Endothelial cell of umbilical vein (primary cell): ENCODE measurements around the gene INTS2. TPM values are rescaled to one million over a fixed set of nuclear protein-coding genes. Genes with fewer than 3 reads are reported as not detected.
A peak's percentile ranks its signal among the peaks of the same experiment; 100 is the strongest.

Experiments
- BruUV-seq: library from RNA; stranded (reverse); fragments of 400-500 nt; replicated peaks from 2 replicates; lab custom pipeline; 2021; lab: Mats Ljungman, UMichigan
- CTCF ChIA-PET: fragments of 300-600, 350-600 bp; sonication (Branson Sonifier 250); formaldehyde crosslinking; loops from one replicate; lab custom pipeline; 2021; ENCODE audit warnings: antibody characterized with exemption, inconsistent platforms; lab: Charles Lee
- POLR2A ChIA-PET: fragments of 300-600, 350-600 bp; sonication (Branson Sonifier 250); formaldehyde crosslinking; loops from one replicate; lab custom pipeline; 2021; ENCODE audit warnings: antibody characterized with exemption, inconsistent platforms; lab: Charles Lee
- DNase-seq: peaks from one replicate; pipeline ENCODE4 v3.0.0-alpha.2; 2011; ENCODE audit warnings: low read depth, low spot score
- FAIRE-seq: peaks from 2 replicates; lab custom pipeline; 2011; peaks lifted over from hg19 to GRCh38; lab: Jason Lieb, UNC
- H2AFZ ChIP-seq: 2 replicates; pipeline ENCODE4 v1.6.0; 2012; ENCODE audit warnings: low read depth, low read length, control low read depth, inconsistent platforms
- H3K27ac ChIP-seq: 2 replicates; pipeline ENCODE4 v1.5.1; 2011; ENCODE audit warnings: low read depth, mild to moderate bottlenecking, control low read depth, low read length, moderate library complexity; ENCODE audit not compliant: insufficient read depth
- H3K27me3 ChIP-seq, 2 experiments: 2 replicates each; pipeline versions ENCODE4 v1.6.0 to v1.6.1; 2011; ENCODE audit warnings: low read length in 2 of 2, mixed read lengths in 1 of 2; ENCODE audit not compliant: control insufficient read depth in 2 of 2, insufficient read depth in 2 of 2
- H3K36me3 ChIP-seq, 2 experiments: 2 replicates in 1 of 2; 3 replicates in 1 of 2; pipeline ENCODE4 v1.5.1; 2011; ENCODE audit warnings: low read length in 2 of 2, mild to moderate bottlenecking in 1 of 2, moderate library complexity in 1 of 2; ENCODE audit not compliant: control insufficient read depth in 2 of 2, insufficient read depth in 2 of 2; ENCODE audit errors: extremely low read depth in 1 of 2
- H3K4me1 ChIP-seq: 3 replicates; pipeline ENCODE4 v1.5.1; 2011; ENCODE audit warnings: mild to moderate bottlenecking, low read length; ENCODE audit not compliant: control insufficient read depth, insufficient read depth; ENCODE audit errors: extremely low read depth
- H3K4me2 ChIP-seq: 2 replicates; pipeline ENCODE4 v1.6.1; 2011; ENCODE audit warnings: low read length, control low read depth, mixed read lengths; ENCODE audit not compliant: insufficient read depth
- H3K4me3 ChIP-seq, 3 experiments: fragments of 200-600 bp in 1 of 3; sonication (generic), shearing (Covaris generic) in 1 of 3; replicated peaks in 1 of 3; 2 replicates each; pipeline ENCODE4 v1.5.1; 2011 to 2016; ENCODE audit warnings: control low read depth in 3 of 3, low read length in 3 of 3, mild to moderate bottlenecking in 2 of 3, inconsistent platforms in 1 of 3, low read depth in 1 of 3, moderate library complexity in 1 of 3; ENCODE audit not compliant: insufficient read depth in 1 of 3
- H3K79me2 ChIP-seq: 2 replicates; pipeline ENCODE4 v1.6.0; 2012; ENCODE audit warnings: low read length, inconsistent platforms; ENCODE audit not compliant: control insufficient read depth, insufficient read depth
- H3K9ac ChIP-seq: replicated peaks from 2 replicates; pipeline ENCODE3; 2011; ENCODE audit warnings: low read length, control low read depth; ENCODE audit not compliant: insufficient read depth; ENCODE audit errors: extremely low read depth
- H3K9me1 ChIP-seq: replicated peaks from 3 replicates; pipeline ENCODE4 v1.6.0; 2011; ENCODE audit warnings: mild to moderate bottlenecking, low read length; ENCODE audit not compliant: control insufficient read depth, insufficient read depth; ENCODE audit errors: extremely low read depth
- H3K9me3 ChIP-seq: replicated peaks from 2 replicates; pipeline ENCODE4 v1.5.1; 2012; ENCODE audit warnings: low read length, inconsistent platforms; ENCODE audit not compliant: control insufficient read depth, insufficient read depth
- H4K20me1 ChIP-seq: replicated peaks from 2 replicates; pipeline ENCODE3; 2011; ENCODE audit warnings: mild to moderate bottlenecking, low read length; ENCODE audit not compliant: control insufficient read depth, insufficient read depth; ENCODE audit errors: extremely low read depth
- CTCF ChIP-seq, 2 donors: IDR thresholded peaks; 1 replicate in 1 of 2; 2 replicates in 1 of 2; pipeline ENCODE4 v1.5.1; 2011; ENCODE audit warnings: low read length in 2 of 2, mild to moderate bottlenecking in 2 of 2, moderate library complexity in 2 of 2, control low read depth in 1 of 2, inconsistent platforms in 1 of 2, low read depth in 1 of 2; ENCODE audit not compliant: insufficient read depth in 1 of 2; ENCODE audit errors: extremely low read depth in 1 of 2
- EZH2 ChIP-seq: IDR thresholded peaks from 2 replicates; pipeline ENCODE4 v1.6.1; 2012; ENCODE audit warnings: borderline replicate concordance, low read depth, mild to moderate bottlenecking, moderate library complexity, low read length, inconsistent platforms; ENCODE audit not compliant: severe bottlenecking
- FOS ChIP-seq: IDR thresholded peaks from 2 replicates; pipeline ENCODE4 v1.6.1; 2011; ENCODE audit warnings: mild to moderate bottlenecking, low read length, moderate library complexity, borderline replicate concordance; ENCODE audit not compliant: insufficient read depth
- JUN ChIP-seq: IDR thresholded peaks from 2 replicates; pipeline ENCODE4 v1.6.1; 2011; ENCODE audit warnings: borderline replicate concordance, low read depth; ENCODE audit not compliant: insufficient read length, insufficient read depth
- MAX ChIP-seq: IDR thresholded peaks from 2 replicates; pipeline ENCODE4 v1.6.1; 2011; ENCODE audit not compliant: insufficient read depth, insufficient read length
- MYC ChIP-seq: IDR thresholded peaks from one replicate; pipeline ENCODE4 v1.6.1; 2011; ENCODE audit warnings: mild to moderate bottlenecking, low read depth, low read length
- POLR2A ChIP-seq: IDR thresholded peaks from 2 replicates; pipeline ENCODE4 v1.6.1; 2012; ENCODE audit warnings: low read depth, mild to moderate bottlenecking, control low read depth, low read length
- POLR2AphosphoS5 ChIP-seq: IDR thresholded peaks from 2 replicates; pipeline ENCODE4 v1.6.1; 2012; ENCODE audit warnings: low read depth, mild to moderate bottlenecking, control low read depth, low read length, moderate library complexity; ENCODE audit not compliant: insufficient read depth
- dilution Hi-C: fragments of 300-500 bp; cut with MboI; formaldehyde crosslinking; loops from one replicate; pipeline ENCODE4 v1.15.0; 2019; ENCODE audit warnings: low sequenced_read_pairs; ENCODE audit not compliant: extremely low pct_ligation_motif_present
- intact Hi-C: fragments of 100-400 bp; cut with micrococcal nuclease; formaldehyde crosslinking; loops from one replicate; pipeline ENCODE4 v1.10.0; 2022
- polyA plus RNA-seq, 4 experiments: library from polyadenylated mRNA; depleted of rRNA in 3 of 4; stranded (reverse) in 3 of 4; unstranded in 1 of 4; fragments of >200 nt; gene quantifications; 2 replicates each; pipeline versions ENCODE4 v1.2.1 to v1.2.3, GENCODE V29; 2011 to 2012; ENCODE audit warnings: missing spikeins in 1 of 4
- total RNA-seq: library from RNA; stranded (reverse); gene quantifications from 2 replicates; pipeline ENCODE4 v1.2.3, GENCODE V29; 2021

The INTS2 gene
- total and polyA plus RNA-seq, 2 donors (not counting 3 experiments of a cell fraction or from before 2014, with no cell fraction given): 6.2 to 13.4 TPM

- POLR2A ChIA-PET: no interaction called here
- FAIRE-seq: no peak
Observed at GRCh38 chr17:61816538-61816937, 111.2 kb downstream of the INTS2 start.

GRCh38 chr17:61815863-61816503 is 111.8 kb downstream of the INTS2 start:
- H4K20me1 ChIP-seq: no peaks in the 10 kb centered on the region
- no TSS peak for BruUV-seq
- no peak overlapping the region for H3K27ac ChIP-seq
- no peaks in the 10 kb centered on the region for H3K9me3 ChIP-seq
- no peaks in the 10 kb centered on the region for H3K9me1 ChIP-seq
- H3K27me3 ChIP-seq: no peaks in the 10 kb centered on the region
- H3K79me2 ChIP-seq: no peaks in the 10 kb centered on the region
- intact Hi-C loops: no loop called here
- H3K9ac ChIP-seq: no peak overlapping the region
- ChIA-PET CTCF (no interaction called here), POLR2A (no interaction called here)
- DNase-seq (no peak), FAIRE-seq (no peak)
- no peaks in the 10 kb centered on the region for H3K4me1 ChIP-seq
- no peak for TF ChIP-seq CTCF (IDR thresholded peaks at IDR 0.05; ENCODE audit: extremely low read depth in 1 of 2, insufficient read depth in 1 of 2, low read depth in 1 of 2, low read length in 2 of 2)
- no peak for TF ChIP-seq JUN
- no peak for TF ChIP-seq FOS
- no peak for TF ChIP-seq MYC
- no peak for TF ChIP-seq POLR2A
- no peak for TF ChIP-seq EZH2
- no peak for TF ChIP-seq POLR2AphosphoS5
- no peak for TF ChIP-seq MAX
- dilution Hi-C loops: no loop called here
- H3K4me2 ChIP-seq: no peak overlapping the region
- no peak overlapping the region for H3K4me3 ChIP-seq
- peaks cover 0 to 2% of the 10 kb centered on the region in 2 experiments for H3K36me3 ChIP-seq
- no peak overlapping the region for H2AFZ ChIP-seq

More at GRCh38 chr17:61816538-61816937, 111.2 kb downstream of the INTS2 start:
- H3K9me1 ChIP-seq: no peaks in the 10 kb centered on the region
- H2AFZ ChIP-seq: no peak overlapping the region
- DNase-seq: no peak
- H3K79me2 ChIP-seq: no peaks in the 10 kb centered on the region
- H3K9me3 ChIP-seq: no peaks in the 10 kb centered on the region
- H4K20me1 ChIP-seq: no peaks in the 10 kb centered on the region
- BruUV-seq: no TSS peak
- no peak overlapping the region for H3K4me2 ChIP-seq
- H3K9ac ChIP-seq: no peak overlapping the region
- H3K4me1 ChIP-seq: no peaks in the 10 kb centered on the region
- TF ChIP-seq POLR2AphosphoS5 (no peak), JUN (peak; percentile 4)
- dilution Hi-C loops: no loop called here
- CTCF ChIA-PET: no interaction called here
- no peak overlapping the region for H3K27ac ChIP-seq
- H3K4me3 ChIP-seq: no peak overlapping the region
- peaks cover 0 to 2% of the 10 kb centered on the region in 2 experiments for H3K36me3 ChIP-seq
- intact Hi-C loops: no loop called here
- H3K27me3 ChIP-seq: no peaks in the 10 kb centered on the region
